Osteoblast (primary cell): ENCODE data around the gene OPCML. TPM values are rescaled to one million over a fixed set of nuclear protein-coding genes. Genes with fewer than 3 reads are reported as not detected.

Experiments
- DNase-seq: peaks from one replicate; pipeline ENCODE4 v3.0.0; 2011; ENCODE audit warnings: low spot score, mixed read lengths; ENCODE audit not compliant: insufficient read length; ENCODE audit errors: missing footprints
- H2AFZ ChIP-seq: 2 replicates; pipeline ENCODE4 v1.6.0; 2011; ENCODE audit warnings: mild to moderate bottlenecking, low read length
- H3K27ac ChIP-seq: 2 replicates; pipeline ENCODE4 v1.5.1; 2011; ENCODE audit warnings: mild to moderate bottlenecking, low read depth, low read length, moderate library complexity
- H3K27me3 ChIP-seq: 2 replicates; pipeline ENCODE4 v1.6.0; 2012; ENCODE audit warnings: mild to moderate bottlenecking, control low read depth, inconsistent platforms, low read length, moderate library complexity; ENCODE audit not compliant: insufficient read depth
- H3K36me3 ChIP-seq: 2 replicates; pipeline ENCODE4 v1.5.1; 2011; ENCODE audit warnings: mild to moderate bottlenecking, low read length, control low read depth, moderate library complexity; ENCODE audit not compliant: insufficient read depth
- H3K4me1 ChIP-seq: 2 replicates; pipeline ENCODE4 v1.5.1; 2011; ENCODE audit warnings: mild to moderate bottlenecking, low read length, control low read depth, moderate library complexity; ENCODE audit not compliant: insufficient read depth
- H3K4me2 ChIP-seq: 2 replicates; pipeline ENCODE4 v1.6.0; 2011; ENCODE audit warnings: mild to moderate bottlenecking, low read length; ENCODE audit not compliant: insufficient read depth
- H3K4me3 ChIP-seq: fragments of 200-600 bp; sonication (generic); 3 replicates; pipeline ENCODE4 v1.5.1; 2012; ENCODE audit warnings: mild to moderate bottlenecking, low read length, inconsistent platforms; ENCODE audit not compliant: insufficient read depth
- H3K79me2 ChIP-seq: 2 replicates; pipeline ENCODE4 v1.6.0; 2012; ENCODE audit warnings: mild to moderate bottlenecking, low read length, control low read depth, inconsistent platforms; ENCODE audit not compliant: insufficient read depth
- H3K9me3 ChIP-seq: 2 replicates; pipeline ENCODE4 v1.5.1; 2011; ENCODE audit warnings: low read depth, low read length, control low read depth
- H4K20me1 ChIP-seq: 2 replicates; pipeline ENCODE4 v1.6.0; 2012; ENCODE audit warnings: mild to moderate bottlenecking, low read length, control low read depth; ENCODE audit not compliant: insufficient read depth
- total RNA-seq: library from RNA; depleted of rRNA; stranded (reverse); fragments of >200 nt; gene quantifications from 2 replicates; pipeline ENCODE4 v1.2.3, GENCODE V29; 2012
- TF ChIP-seq, protein P1 (sequence below): IDR thresholded peaks from 2 replicates; pipeline ENCODE4 v1.5.1; 2011; ENCODE audit warnings: mild to moderate bottlenecking, low read depth, low read length, moderate library complexity; ENCODE audit errors: extremely low read depth

The OPCML gene
- total RNA-seq, 1 donor = 0.36 TPM

DNA sequence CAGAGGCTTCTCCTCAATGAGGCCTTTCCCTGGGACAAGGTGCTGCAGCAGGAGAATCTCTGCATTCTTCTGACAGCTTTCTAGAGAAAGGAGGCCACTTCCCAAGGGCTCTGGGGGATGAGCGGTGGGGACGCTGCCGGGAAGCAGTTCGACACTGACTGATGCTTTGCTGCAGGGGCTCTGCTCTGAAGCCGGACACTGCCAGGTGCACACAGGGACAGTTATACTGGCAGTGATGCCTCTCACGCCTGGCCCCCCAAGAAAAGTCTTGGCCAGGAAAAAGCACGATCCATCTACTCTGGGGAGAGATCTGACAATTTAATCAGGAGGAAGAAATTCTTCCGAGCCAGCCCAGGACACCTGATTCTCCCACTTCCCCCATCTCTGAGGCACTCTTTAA is 456.9 kb downstream of the OPCML start:
- no peak overlapping the region for H2AFZ ChIP-seq
- no peak overlapping the region for H3K27ac ChIP-seq
- no peaks in the 10 kb centered on the region for H3K4me1 ChIP-seq
- no peaks in the 10 kb centered on the region for H3K36me3 ChIP-seq
- H4K20me1 ChIP-seq = no peaks in the 10 kb centered on the region
- no peaks in the 10 kb centered on the region for H3K79me2 ChIP-seq
- H3K9me3 ChIP-seq = no peaks in the 10 kb centered on the region
- TF ChIP-seq, protein P1, sequence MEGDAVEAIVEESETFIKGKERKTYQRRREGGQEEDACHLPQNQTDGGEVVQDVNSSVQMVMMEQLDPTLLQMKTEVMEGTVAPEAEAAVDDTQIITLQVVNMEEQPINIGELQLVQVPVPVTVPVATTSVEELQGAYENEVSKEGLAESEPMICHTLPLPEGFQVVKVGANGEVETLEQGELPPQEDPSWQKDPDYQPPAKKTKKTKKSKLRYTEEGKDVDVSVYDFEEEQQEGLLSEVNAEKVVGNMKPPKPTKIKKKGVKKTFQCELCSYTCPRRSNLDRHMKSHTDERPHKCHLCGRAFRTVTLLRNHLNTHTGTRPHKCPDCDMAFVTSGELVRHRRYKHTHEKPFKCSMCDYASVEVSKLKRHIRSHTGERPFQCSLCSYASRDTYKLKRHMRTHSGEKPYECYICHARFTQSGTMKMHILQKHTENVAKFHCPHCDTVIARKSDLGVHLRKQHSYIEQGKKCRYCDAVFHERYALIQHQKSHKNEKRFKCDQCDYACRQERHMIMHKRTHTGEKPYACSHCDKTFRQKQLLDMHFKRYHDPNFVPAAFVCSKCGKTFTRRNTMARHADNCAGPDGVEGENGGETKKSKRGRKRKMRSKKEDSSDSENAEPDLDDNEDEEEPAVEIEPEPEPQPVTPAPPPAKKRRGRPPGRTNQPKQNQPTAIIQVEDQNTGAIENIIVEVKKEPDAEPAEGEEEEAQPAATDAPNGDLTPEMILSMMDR = no peak
- no peak overlapping the region for H3K4me3 ChIP-seq
- no peak overlapping the region for H3K4me2 ChIP-seq
- DNase-seq = no peak
- H3K27me3 ChIP-seq = peaks cover 22% of the 10 kb centered on the region

DNA sequence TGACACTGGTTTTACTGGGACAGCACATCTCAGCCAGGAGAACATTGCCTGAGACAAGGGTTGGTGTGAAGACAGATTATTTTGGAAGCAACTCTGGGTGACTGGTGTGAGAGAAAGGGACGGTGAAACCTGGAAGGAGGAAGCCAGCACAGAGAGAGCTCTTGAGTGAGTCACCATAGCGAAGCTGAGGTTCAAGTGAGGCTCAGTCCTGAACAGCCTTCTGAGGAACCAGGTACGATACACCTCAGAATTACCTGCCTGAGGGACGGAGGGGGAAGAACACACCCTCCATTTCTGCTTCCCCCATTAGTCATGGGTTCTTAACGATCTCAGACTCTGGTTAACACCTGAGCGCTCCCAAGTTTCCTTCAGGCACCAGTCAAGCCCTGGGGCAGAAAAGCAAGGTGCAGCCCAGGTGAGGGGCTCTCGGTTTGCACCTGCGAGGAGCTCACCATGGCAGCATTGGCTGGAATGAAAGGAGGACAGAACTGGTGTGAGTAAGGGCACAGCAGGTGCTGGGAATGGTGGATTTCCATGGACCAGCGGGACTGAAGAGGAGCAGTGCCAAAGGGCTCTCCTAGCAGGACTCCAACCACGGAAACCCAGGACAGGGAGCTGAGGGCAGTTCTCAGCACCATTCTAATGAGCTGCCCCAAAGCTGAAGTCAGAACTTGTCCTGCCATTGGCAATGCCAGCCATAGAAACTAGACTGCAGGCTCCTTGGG is 459.3 kb downstream of the OPCML start:
- no peaks in the 10 kb centered on the region for H3K79me2 ChIP-seq
- DNase-seq = no peak
- no peak overlapping the region for H3K4me3 ChIP-seq
- H3K4me1 ChIP-seq = no peaks in the 10 kb centered on the region
- peaks cover 16% of the 10 kb centered on the region for H3K27me3 ChIP-seq
- no peak overlapping the region for H2AFZ ChIP-seq
- no peaks in the 10 kb centered on the region for H4K20me1 ChIP-seq
- H3K9me3 ChIP-seq = no peaks in the 10 kb centered on the region
- TF ChIP-seq, protein P1 = no peak
- no peaks in the 10 kb centered on the region for H3K36me3 ChIP-seq
- no peak overlapping the region for H3K4me2 ChIP-seq
- no peak overlapping the region for H3K27ac ChIP-seq

DNA sequence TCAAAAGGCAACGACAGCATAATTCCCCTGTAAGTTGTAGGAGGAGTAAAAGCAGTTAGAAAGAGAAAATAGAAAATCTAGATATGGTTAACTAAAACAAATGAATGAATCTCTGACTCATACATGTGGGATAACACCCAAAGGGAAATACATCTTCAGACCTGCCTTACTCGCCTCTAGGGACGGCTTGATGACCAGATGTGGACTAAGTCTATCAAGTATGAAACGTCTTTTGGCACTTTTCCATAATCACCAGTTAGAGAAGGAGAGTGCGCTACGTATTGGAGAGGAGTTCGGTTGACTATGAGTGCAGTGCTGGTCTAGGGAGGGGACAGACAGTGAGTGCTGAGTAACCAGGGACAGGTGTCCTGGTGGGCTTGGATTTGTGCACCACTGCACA is 459.9 kb downstream of the OPCML start:
- Histone ChIP-seq H3K4me1 (no peaks in the 10 kb centered on the region), H3K27me3 (peaks cover 16% of the 10 kb centered on the region), H3K27ac (no peak overlapping the region), H3K4me3 (no peak overlapping the region), H3K9me3 (no peaks in the 10 kb centered on the region), H3K79me2 (no peaks in the 10 kb centered on the region), H3K4me2 (no peak overlapping the region), H3K36me3 (no peaks in the 10 kb centered on the region), H4K20me1 (no peaks in the 10 kb centered on the region), H2AFZ (no peak overlapping the region)
- TF ChIP-seq, protein P1 = no peak
- no peak for DNase-seq

DNA sequence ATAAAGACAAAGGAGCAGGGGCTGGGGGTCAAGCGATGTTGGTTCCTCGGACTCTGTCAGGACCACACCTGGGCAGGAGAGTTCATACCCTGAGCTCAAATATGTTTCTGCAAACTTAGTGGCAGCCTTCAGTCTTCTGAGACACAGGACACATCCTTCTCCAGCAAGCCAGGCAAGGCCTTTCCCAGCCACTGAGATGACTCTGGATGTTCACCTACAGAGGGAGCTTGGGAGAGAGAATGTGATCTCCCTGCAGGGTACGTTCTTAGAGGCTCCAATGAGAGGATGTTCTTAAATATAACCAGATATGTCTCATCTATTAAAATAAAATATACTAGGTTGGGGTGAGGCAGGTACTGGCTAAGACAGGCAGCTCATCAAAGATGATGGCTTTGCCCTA is 461.5 kb downstream of the OPCML start:
- no peaks in the 10 kb centered on the region for H3K79me2 ChIP-seq
- H3K4me1 ChIP-seq = no peaks in the 10 kb centered on the region
- H3K36me3 ChIP-seq = no peaks in the 10 kb centered on the region
- no peak for DNase-seq
- H4K20me1 ChIP-seq = no peaks in the 10 kb centered on the region
- H3K27me3 ChIP-seq = peaks cover 12% of the 10 kb centered on the region
- no peaks in the 10 kb centered on the region for H3K9me3 ChIP-seq
- H3K27ac ChIP-seq = no peak overlapping the region
- H2AFZ ChIP-seq = no peak overlapping the region
- H3K4me3 ChIP-seq = no peak overlapping the region
- H3K4me2 ChIP-seq = no peak overlapping the region
- TF ChIP-seq, protein P1 = no peak
